HEK293 (cell line): ENCODE data around the gene DOCK7.
"Not testable (repeated sequence)": the region's sequence is repeated elsewhere in the genome, so short reads cannot be mapped to it uniquely, and the experiment has no call there.

Experiments
- CTCF ChIA-PET: fragments of 350-600 bp; formaldehyde crosslinking; extraction: SDS; loops from one replicate; lab custom pipeline; 2021; ENCODE audit warnings: antibody characterized with exemption; lab: Yijun Ruan, JAX
- POLR2A ChIA-PET: fragments of 300-600 bp; formaldehyde crosslinking; extraction: SDS; loops from one replicate; lab custom pipeline; 2020; ENCODE audit warnings: antibody characterized with exemption, inconsistent platforms; lab: Yijun Ruan, JAX
- H3K27ac ChIP-seq: fragments of 200-500 bp; sonication (Bioruptor generic); 2 replicates; pipeline ENCODE4 v1.5.1; 2014; ENCODE audit warnings: low read depth, low read length, control low read depth, inconsistent platforms; ENCODE audit errors: extremely low read depth
- H3K36me3 ChIP-seq, 2 experiments: fragments of 200-500 bp in 1 of 2; sonication (Bioruptor generic) in 1 of 2; 1 replicate in 1 of 2; 2 replicates in 1 of 2; pipeline ENCODE4 v1.5.1; 2014 to 2017; ENCODE audit warnings: inconsistent platforms in 2 of 2, low read length in 2 of 2; ENCODE audit not compliant: control insufficient read depth in 2 of 2, insufficient read depth in 1 of 2
- H3K4me1 ChIP-seq: fragments of 200-500 bp; sonication (Bioruptor generic); 2 replicates; pipeline ENCODE4 v1.5.1; 2014; ENCODE audit warnings: mild to moderate bottlenecking, low read length, inconsistent platforms; ENCODE audit not compliant: control insufficient read depth, insufficient read depth
- H3K4me3 ChIP-seq: 2 replicates; pipeline ENCODE4 v1.5.1; 2011; ENCODE audit warnings: low read depth, mild to moderate bottlenecking, control low read depth, low read length, moderate library complexity
- H3K9me3 ChIP-seq: fragments of 200-500 bp; sonication (Bioruptor generic); 2 replicates; pipeline ENCODE4 v1.5.1; 2014; ENCODE audit warnings: low read depth, low read length, inconsistent platforms; ENCODE audit not compliant: control insufficient read depth, insufficient read depth
- KLF1 ChIP-seq: fragments of 450-650 bp; formaldehyde crosslinking; IDR thresholded peaks from 2 replicates; pipeline ENCODE4 v1.5.1; 2016; ENCODE audit warnings: missing biosample characterization, missing genetic modification characterization
- KLF16 ChIP-seq: fragments of 450-650 bp; formaldehyde crosslinking; IDR thresholded peaks from 2 replicates; pipeline ENCODE4 v1.5.1; 2017; ENCODE audit warnings: missing biosample characterization, missing genetic modification characterization
- KLF9 ChIP-seq: fragments of 450-650 bp; formaldehyde crosslinking; IDR thresholded peaks from 2 replicates; pipeline ENCODE4 v1.5.1; 2016; ENCODE audit warnings: missing biosample characterization, missing genetic modification characterization, low read depth
- OSR2 ChIP-seq: fragments of 450-650 bp; formaldehyde crosslinking; IDR thresholded peaks from 2 replicates; pipeline ENCODE4 v1.5.1; 2016; ENCODE audit warnings: missing biosample characterization, missing genetic modification characterization
- PRDM1 ChIP-seq: fragments of 450-650 bp; formaldehyde crosslinking; IDR thresholded peaks from 2 replicates; pipeline ENCODE4; 2016; ENCODE audit warnings: missing biosample characterization, missing genetic modification characterization
- SP7 ChIP-seq: fragments of 450-650 bp; formaldehyde crosslinking; IDR thresholded peaks from 2 replicates; pipeline ENCODE4 v1.5.1; 2016; ENCODE audit warnings: missing biosample characterization, missing genetic modification characterization
- TCF7L2 ChIP-seq: IDR thresholded peaks from 2 replicates; pipeline ENCODE4 v1.6.1; 2011; ENCODE audit warnings: low read depth, mild to moderate bottlenecking, inconsistent platforms, low read length, moderate library complexity, borderline replicate concordance
- TRIM28 ChIP-seq: IDR thresholded peaks from 2 replicates; pipeline ENCODE4 v1.6.1; 2011; ENCODE audit warnings: low read length, control low read depth, borderline replicate concordance
- ZFP41 ChIP-seq: fragments of 450-650 bp; formaldehyde crosslinking; IDR thresholded peaks from 2 replicates; pipeline ENCODE4 v1.5.1; 2016; ENCODE audit warnings: missing biosample characterization, missing genetic modification characterization, borderline replicate concordance
- ZIC2 ChIP-seq: fragments of 450-650 bp; formaldehyde crosslinking; IDR thresholded peaks from 2 replicates; pipeline ENCODE4 v1.5.1; 2016; ENCODE audit warnings: missing biosample characterization, missing genetic modification characterization
- ZNF10 ChIP-seq: fragments of 450-650 bp; formaldehyde crosslinking; IDR thresholded peaks from 2 replicates; pipeline ENCODE4 v1.5.1; 2017; ENCODE audit warnings: missing biosample characterization, missing genetic modification characterization
- ZNF19 ChIP-seq: fragments of 450-650 bp; formaldehyde crosslinking; IDR thresholded peaks from 2 replicates; pipeline ENCODE4; 2016; ENCODE audit warnings: missing biosample characterization, missing genetic modification characterization, low read depth
- ZNF23 ChIP-seq: fragments of 450-650 bp; formaldehyde crosslinking; IDR thresholded peaks from 2 replicates; pipeline ENCODE4 v1.5.1; 2016; ENCODE audit warnings: missing biosample characterization, missing genetic modification characterization, borderline replicate concordance
- ZNF239 ChIP-seq: fragments of 450-650 bp; formaldehyde crosslinking; IDR thresholded peaks from 2 replicates; pipeline ENCODE4 v1.5.1; 2016; ENCODE audit warnings: missing biosample characterization, missing genetic modification characterization
- ZNF266 ChIP-seq: fragments of 450-650 bp; formaldehyde crosslinking; IDR thresholded peaks from 2 replicates; pipeline ENCODE4 v1.5.1; 2016; ENCODE audit warnings: missing biosample characterization, missing genetic modification characterization, low read depth
- ZNF274 ChIP-seq, 2 experiments: fragments of 200-500 bp in 1 of 2; fragments of 450-650 bp in 1 of 2; sonication (Bioruptor generic) in 1 of 2; formaldehyde crosslinking in 1 of 2; IDR thresholded peaks; 2 replicates each; pipeline versions ENCODE4 v1.5.1 to v1.6.1; 2014 to 2016; ENCODE audit warnings: borderline replicate concordance in 1 of 2, inconsistent platforms in 1 of 2, low read length in 1 of 2, missing biosample characterization in 1 of 2, missing genetic modification characterization in 1 of 2
- ZNF366 ChIP-seq: fragments of 450-650 bp; formaldehyde crosslinking; conservative IDR thresholded peaks from 2 replicates; pipeline ENCODE4 v1.5.1; 2016; ENCODE audit warnings: missing biosample characterization, missing genetic modification characterization
- ZNF394 ChIP-seq: fragments of 450-650 bp; formaldehyde crosslinking; IDR thresholded peaks from 2 replicates; pipeline ENCODE4 v1.5.1; 2016; ENCODE audit warnings: missing biosample characterization, missing genetic modification characterization, mild to moderate bottlenecking, moderate library complexity, borderline replicate concordance
- ZNF529 ChIP-seq: fragments of 450-650 bp; formaldehyde crosslinking; IDR thresholded peaks from 2 replicates; pipeline ENCODE4 v1.5.1; 2017; ENCODE audit warnings: missing genetic modification characterization, missing biosample characterization; ENCODE audit not compliant: insufficient replicate concordance
- ZNF549 ChIP-seq: fragments of 450-650 bp; IDR thresholded peaks from 2 replicates; pipeline ENCODE4 v1.5.1; 2018; ENCODE audit warnings: missing biosample characterization, missing genetic modification characterization, mild to moderate bottlenecking, inconsistent platforms, moderate library complexity
- ZNF555 ChIP-seq: fragments of 450-650 bp; formaldehyde crosslinking; conservative IDR thresholded peaks from 2 replicates; pipeline ENCODE4 v1.5.1; 2017; ENCODE audit warnings: missing biosample characterization, mild to moderate bottlenecking, missing genetic modification characterization, inconsistent platforms
- ZNF621 ChIP-seq: fragments of 450-650 bp; formaldehyde crosslinking; IDR thresholded peaks from 2 replicates; pipeline ENCODE4 v1.5.1; 2017; ENCODE audit warnings: missing biosample characterization, missing genetic modification characterization
- ZNF629 ChIP-seq: fragments of 450-650 bp; formaldehyde crosslinking; IDR thresholded peaks from 2 replicates; pipeline ENCODE4 v1.5.1; 2017; ENCODE audit warnings: missing biosample characterization, missing genetic modification characterization
- ZNF747 ChIP-seq: fragments of 450-650 bp; formaldehyde crosslinking; IDR thresholded peaks from 2 replicates; pipeline ENCODE4 v1.5.1; 2016; ENCODE audit warnings: missing biosample characterization, missing genetic modification characterization
- TF ChIP-seq, protein P1 (sequence below): fragments of 450-650 bp; formaldehyde crosslinking; IDR thresholded peaks from 2 replicates; pipeline ENCODE4 v1.5.1; 2017; ENCODE audit warnings: missing biosample characterization, missing genetic modification characterization
- TF ChIP-seq, protein P2 (sequence below): fragments of 450-650 bp; formaldehyde crosslinking; IDR thresholded peaks from 2 replicates; pipeline ENCODE4 v1.5.1; 2016; ENCODE audit warnings: missing biosample characterization, missing genetic modification characterization

DOCK7 gene

DNA sequence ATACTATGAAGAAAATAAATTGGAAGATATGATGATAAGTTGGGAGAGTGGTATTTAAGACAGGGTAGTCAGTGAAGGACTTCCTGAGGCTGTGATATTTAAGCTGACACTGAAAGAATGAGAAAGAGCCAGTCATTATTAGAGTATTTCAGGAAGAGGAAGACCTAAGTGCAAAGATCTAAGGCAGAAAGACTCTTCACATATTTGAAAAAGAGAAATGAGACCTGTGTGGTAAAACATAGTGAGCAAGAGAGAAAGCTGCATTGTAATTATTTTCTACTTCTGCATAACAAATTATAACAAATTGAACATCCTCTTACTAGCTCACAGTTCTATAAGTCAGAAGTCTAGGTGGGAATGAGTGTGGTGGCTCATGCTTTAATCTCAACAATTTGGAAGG is 34.6 kb upstream of the DOCK7 start:
- Histone ChIP-seq H3K36me3 (no peaks in the 10 kb centered on the region), H3K9me3 (no peaks in the 10 kb centered on the region), H3K4me1 (no peaks in the 10 kb centered on the region; the same call in 1 of the 2 replicates), H3K27ac (no peak overlapping the region), H3K4me3 (no peak overlapping the region)
- ChIA-PET POLR2A (no interaction called here), CTCF (interaction anchor here (0.5 to 1.1 kb wide), 3 partner anchors 137 to 334 kb away, joined by 3 read pairs; no protein-coding TSS in a partner anchor)
- TF ChIP-seq, protein P1, sequence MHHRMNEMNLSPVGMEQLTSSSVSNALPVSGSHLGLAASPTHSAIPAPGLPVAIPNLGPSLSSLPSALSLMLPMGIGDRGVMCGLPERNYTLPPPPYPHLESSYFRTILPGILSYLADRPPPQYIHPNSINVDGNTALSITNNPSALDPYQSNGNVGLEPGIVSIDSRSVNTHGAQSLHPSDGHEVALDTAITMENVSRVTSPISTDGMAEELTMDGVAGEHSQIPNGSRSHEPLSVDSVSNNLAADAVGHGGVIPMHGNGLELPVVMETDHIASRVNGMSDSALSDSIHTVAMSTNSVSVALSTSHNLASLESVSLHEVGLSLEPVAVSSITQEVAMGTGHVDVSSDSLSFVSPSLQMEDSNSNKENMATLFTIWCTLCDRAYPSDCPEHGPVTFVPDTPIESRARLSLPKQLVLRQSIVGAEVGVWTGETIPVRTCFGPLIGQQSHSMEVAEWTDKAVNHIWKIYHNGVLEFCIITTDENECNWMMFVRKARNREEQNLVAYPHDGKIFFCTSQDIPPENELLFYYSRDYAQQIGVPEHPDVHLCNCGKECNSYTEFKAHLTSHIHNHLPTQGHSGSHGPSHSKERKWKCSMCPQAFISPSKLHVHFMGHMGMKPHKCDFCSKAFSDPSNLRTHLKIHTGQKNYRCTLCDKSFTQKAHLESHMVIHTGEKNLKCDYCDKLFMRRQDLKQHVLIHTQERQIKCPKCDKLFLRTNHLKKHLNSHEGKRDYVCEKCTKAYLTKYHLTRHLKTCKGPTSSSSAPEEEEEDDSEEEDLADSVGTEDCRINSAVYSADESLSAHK (tag by site-specific recombination), result no peak
- TF ChIP-seq ZNF529 (tag by site-specific recombination), result no peak
- no peak for TF ChIP-seq ZNF394

DNA sequence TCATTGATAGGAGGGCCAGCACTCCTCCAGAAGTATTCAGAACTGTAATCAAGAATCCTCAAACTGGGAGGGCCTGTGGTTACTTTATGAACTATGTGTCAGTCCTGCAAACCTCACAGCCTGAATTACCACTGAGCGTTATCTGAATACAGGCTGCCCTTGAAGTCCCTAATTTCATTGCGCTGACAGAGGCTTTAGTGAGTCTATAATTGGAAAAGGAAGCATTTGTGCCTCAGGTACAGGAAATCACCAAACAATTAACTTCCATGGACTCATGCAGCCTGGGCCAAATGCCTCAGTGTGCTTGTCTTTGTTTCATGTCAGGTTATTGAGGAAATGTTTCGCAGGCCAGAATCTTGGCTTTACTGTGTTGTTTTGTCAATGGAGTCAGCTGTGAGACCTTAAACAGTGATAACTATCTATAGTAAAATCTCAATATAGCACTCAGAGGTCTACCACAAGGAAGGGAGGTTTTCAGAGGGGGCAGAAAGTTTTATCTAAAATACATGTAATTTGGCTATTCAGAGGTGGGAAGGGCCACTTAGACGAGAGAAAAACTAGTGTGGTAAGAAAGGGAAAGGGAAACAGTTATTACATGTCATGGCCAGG is 32.9 kb upstream of the DOCK7 start:
- H3K9me3 ChIP-seq, result no peaks in the 10 kb centered on the region
- TF ChIP-seq SP7 (peak; percentile 83), OSR2 (tag by site-specific recombination) (0 out of 2 replicates have a peak, but pooled peaks have one; percentile 13), ZNF747 (tag by site-specific recombination) (no peak), TRIM28 (peak; percentile 89)
- TF ChIP-seq, all 188 proteins: peak for 3
- H3K27ac ChIP-seq, result no peak overlapping the region
- ChIA-PET POLR2A (no interaction called here), CTCF (interaction anchor here (0.7 kb wide), 1 partner anchor 281 kb away, joined by 3 read pairs; no protein-coding TSS in a partner anchor)
- H3K4me1 ChIP-seq, result no peaks in the 10 kb centered on the region; the same call in 1 of the 2 replicates
- no peak overlapping the region for H3K4me3 ChIP-seq
- H3K36me3 ChIP-seq, result no peaks in the 10 kb centered on the region

DNA sequence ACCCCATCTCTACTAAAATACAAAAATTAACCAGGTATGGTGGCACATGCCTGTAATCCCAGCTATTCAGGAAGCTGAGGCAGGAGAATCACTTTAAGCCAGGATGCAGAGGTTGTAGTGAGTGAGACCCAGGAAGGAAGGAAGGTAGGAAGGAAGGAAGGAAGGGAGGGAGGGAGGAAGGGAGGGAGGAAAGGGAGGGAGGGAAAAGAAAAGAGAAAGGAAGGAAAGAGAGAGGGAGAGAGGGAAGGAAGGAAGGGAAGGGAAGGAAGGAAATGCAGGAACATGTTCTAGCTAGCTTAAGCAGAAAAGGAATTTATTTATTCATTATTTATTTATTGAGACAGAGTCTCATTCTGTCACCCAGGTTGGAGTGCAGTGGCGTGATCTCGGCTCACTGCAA is 30.2 kb upstream of the DOCK7 start:
- H3K9me3 ChIP-seq, POLR2A ChIA-PET, H3K4me1 ChIP-seq: not testable (repeated sequence)
- TF ChIP-seq PRDM1 (tag by site-specific recombination), result peak; percentile 66
- TF ChIP-seq ZNF366 (tag by site-specific recombination), result peak; percentile 73
- TF ChIP-seq, all 188 proteins: peak for 2; not testable (repeated sequence) for 186
- H3K36me3 ChIP-seq, H3K4me3 ChIP-seq, H3K27ac ChIP-seq, CTCF ChIA-PET: not testable (repeated sequence)

DNA sequence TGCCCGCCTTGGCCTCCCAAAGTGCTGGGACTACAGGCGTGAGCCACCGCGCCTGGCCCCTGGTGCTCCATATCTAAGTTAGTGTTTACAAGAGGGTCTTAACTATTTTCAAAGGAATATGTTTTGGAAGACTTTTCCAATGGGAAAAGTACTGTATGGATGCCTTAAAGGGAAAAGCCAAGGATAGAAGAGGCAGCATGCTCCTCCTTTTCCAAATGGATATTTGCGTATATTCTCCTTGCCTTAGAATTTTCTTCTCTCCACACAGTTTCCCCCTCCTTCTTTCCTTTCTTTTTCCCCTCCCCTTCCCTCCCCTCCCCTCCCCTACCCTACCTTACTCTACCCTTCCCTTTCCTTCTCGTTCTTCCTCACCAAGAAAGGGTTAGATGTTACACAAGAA is 29.3 kb upstream of the DOCK7 start:
- no peaks in the 10 kb centered on the region for H3K4me1 ChIP-seq
- CTCF ChIA-PET, result no interaction called here
- no peaks in the 10 kb centered on the region for H3K9me3 ChIP-seq
- no peak overlapping the region for H3K27ac ChIP-seq
- POLR2A ChIA-PET, result no interaction called here
- no peaks in the 10 kb centered on the region for H3K36me3 ChIP-seq
- no peak overlapping the region for H3K4me3 ChIP-seq
- TF ChIP-seq TCF7L2 (no peak), PRDM1 (tag by site-specific recombination) (no peak), ZNF629 (tag by site-specific recombination) (no peak), KLF1 (no peak), KLF9 (tag by site-specific recombination) (no peak), ZNF274 (IDR thresholded peaks at IDR 0.05; ENCODE audit: low read length) (no peak), ZNF274 (tag by site-specific recombination; IDR thresholded peaks at IDR 0.05; ENCODE audit: borderline replicate concordance) (no peak), ZNF10 (tag by site-specific recombination) (no peak), ZNF23 (no peak), ZNF621 (no peak), ZNF555 (no peak), KLF16 (tag by site-specific recombination) (no peak), ZFP41 (no peak), ZNF266 (tag by site-specific recombination) (no peak), ZNF239 (no peak), ZNF19 (no peak), ZNF549 (tag by site-specific recombination) (no peak), ZIC2 (tag by site-specific recombination) (no peak)
- TF ChIP-seq, protein P2, sequence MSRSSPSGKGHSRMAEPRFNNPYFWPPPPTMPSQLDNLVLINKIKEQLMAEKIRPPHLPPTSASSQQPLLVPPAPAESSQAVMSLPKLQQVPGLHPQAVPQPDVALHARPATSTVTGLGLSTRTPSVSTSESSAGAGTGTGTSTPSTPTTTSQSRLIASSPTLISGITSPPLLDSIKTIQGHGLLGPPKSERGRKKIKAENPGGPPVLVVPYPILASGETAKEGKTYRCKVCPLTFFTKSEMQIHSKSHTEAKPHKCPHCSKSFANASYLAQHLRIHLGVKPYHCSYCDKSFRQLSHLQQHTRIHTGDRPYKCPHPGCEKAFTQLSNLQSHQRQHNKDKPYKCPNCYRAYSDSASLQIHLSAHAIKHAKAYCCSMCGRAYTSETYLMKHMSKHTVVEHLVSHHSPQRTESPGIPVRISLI (tag by site-specific recombination), result no peak
